ENCODE data around the gene PRKCE. TPM values are rescaled to one million over a fixed set of nuclear protein-coding genes. Genes with fewer than 3 reads are reported as not detected.

The PRKCE gene
- total and polyA plus RNA-seq, 2 of the 8 experiments (the other 6 are each of a cell fraction or from before 2014, with no cell fraction given) = 0.54 to 2.1 TPM

- ChIA-PET CTCF (ENCODE audit: partially characterized antibody) (interaction anchor here (1.0 to 1.5 kb wide), 2 partner anchors 13 to 23 kb away, joined by 3 to 4 read pairs; no protein-coding TSS in a partner anchor), POLR2A (ENCODE audit: partially characterized antibody) (interaction anchor here (1.1 to 1.4 kb wide), 2 partner anchors 10 to 11 kb away, joined by 3 to 5 read pairs; no protein-coding TSS in a partner anchor)
- Histone ChIP-seq H3K18ac (ENCODE audit: extremely low read depth, low read length) (no peak overlapping the region), H2BK20ac (ENCODE audit: low read length) (no peak overlapping the region), H3K4me3 (ENCODE audit: extremely low read depth in 1 of 4, insufficient read depth in 2 of 4, low read depth in 3 of 4, low read length in 4 of 4) (no peak overlapping the region), H2BK120ac (replicated peaks; ENCODE audit: low read depth, low read length) (no peak overlapping the region), H2AK5ac (ENCODE audit: low read depth, low read length) (no peak overlapping the region), H3K36me3 (ENCODE audit: control insufficient read depth in 2 of 4, insufficient read depth in 4 of 4, low read length in 3 of 4) (no peaks in the 10 kb centered on the region), H2BK5ac (ENCODE audit: low read depth, low read length) (no peak overlapping the region), H3K27me3 (replicated peaks in 1 of 4; ENCODE audit: control insufficient read depth in 3 of 4, extremely low read depth in 1 of 4, insufficient read depth in 3 of 4, low read length in 3 of 4) (no peaks in the 10 kb centered on the region), H3K4ac (replicated peaks; ENCODE audit: insufficient read length, low read depth, low read length) (no peak overlapping the region), H3K27ac (ENCODE audit: low read depth, low read length) (no peak overlapping the region), H4K8ac (ENCODE audit: extremely low read depth, insufficient read depth, low read length) (no peak overlapping the region), H4K20me1 (replicated peaks in 1 of 2; ENCODE audit: control insufficient read depth in 1 of 2, insufficient read depth in 2 of 2, low read length in 2 of 2) (no peaks in the 10 kb centered on the region), H3K23me2 (ENCODE audit: low read depth, low read length) (no peaks in the 10 kb centered on the region), H3K56ac (replicated peaks; ENCODE audit: insufficient read length, low read depth, low read length) (no peak overlapping the region), H4K5ac (ENCODE audit: insufficient read length, low read depth, low read length) (no peak overlapping the region), H2BK15ac (ENCODE audit: low read length) (no peak overlapping the region), H3K9ac (replicated peaks in 1 of 4; ENCODE audit: extremely low read depth in 1 of 4, low read depth in 3 of 4, low read length in 3 of 4) (no peak overlapping the region), H3K79me1 (ENCODE audit: low read depth, low read length) (no peaks in the 10 kb centered on the region), H2BK12ac (ENCODE audit: low read depth, low read length) (no peak overlapping the region), H3K23ac (ENCODE audit: insufficient read length) (no peak overlapping the region), H3K14ac (ENCODE audit: insufficient read length) (no peak overlapping the region), H3K4me1 (replicated peaks in 1 of 4; ENCODE audit: control insufficient read depth in 3 of 4, insufficient read depth in 4 of 4, low read length in 3 of 4) (peaks cover 0 to 6% (median 2%) of the 10 kb centered on the region in 4 experiments; a peak in 3 of 7 replicates), H3K79me2 (ENCODE audit: control insufficient read depth in 1 of 2, insufficient read depth in 2 of 2, low read length in 2 of 2) (no peaks in the 10 kb centered on the region), H4K91ac (replicated peaks; ENCODE audit: insufficient read length, low read length) (no peak overlapping the region), H3K4me2 (ENCODE audit: insufficient read depth in 1 of 2, low read depth in 2 of 2, low read length in 2 of 2) (no peak overlapping the region), H3K9me3 (ENCODE audit: insufficient read depth in 2 of 2, low read depth in 1 of 2, low read length in 1 of 2) (no peaks in the 10 kb centered on the region), H2AFZ (ENCODE audit: low read length) (no peak overlapping the region)
- FAIRE-seq (no peak), DNase-seq (ENCODE audit: low read depth in 1 of 2, low spot score in 2 of 2) (no peak)
- TF ChIP-seq NANOG (IDR thresholded peaks at IDR 0.05; ENCODE audit: insufficient read depth, low read depth, low read length, poor library complexity, severe bottlenecking) (no peak), SP1 (IDR thresholded peaks at IDR 0.05; ENCODE audit: low read depth, low read length) (no peak), CEBPB (IDR thresholded peaks at IDR 0.05; ENCODE audit: low read depth, low read length) (no peak), YY1 (IDR thresholded peaks at IDR 0.05; ENCODE audit: low read depth, low read length) (no peak), POU5F1 (IDR thresholded peaks at IDR 0.05; ENCODE audit: low read depth, low read length) (no peak), POLR2A (IDR thresholded peaks at IDR 0.05; ENCODE audit: control extremely low read depth in 1 of 2, low read depth in 2 of 2, low read length in 2 of 2) (no peak), BACH1 (IDR thresholded peaks at IDR 0.05; ENCODE audit: low read length) (no peak), ATF2 (IDR thresholded peaks at IDR 0.05; ENCODE audit: low read length) (no peak)
- WGBS, 2 experiments (ENCODE audit: extremely low coverage in 1 of 2, insufficient coverage in 1 of 2, insufficient read length in 1 of 2, insufficient replicate concordance in 2 of 2, low coverage in 1 of 2, low lambda C conversion rate in 2 of 2, missing lambda C conversion rate in 1 of 2) = 82% methylated on average over 1 of the region's 1 CpG; no CpG with 5 or more reads in 1 of the 2 experiments
Observed at GRCh38 chr2:45627911-45628310, 23.6 kb upstream of the PRKCE start.
